Left lung (tissue), 14 donors: ENCODE data around the gene MRPS16. TPM values are rescaled to one million over a fixed set of nuclear protein-coding genes. Genes with fewer than 3 reads are reported as not detected.

Experiments
- ATAC-seq: fragments of 200-7000 bp; cut with Tn5 transposase; one replicate; pipeline ENCODE4 v1.9.1; 2020; ENCODE audit warnings: moderate library complexity
- DNase-seq, 4 donors: peaks; one replicate each; pipeline ENCODE4 v3.0.0-alpha.2; 2013 to 2020
- H3K27ac ChIP-seq, 2 donors: fragments of 200-600 bp; sonication (generic) in 1 of 2; one replicate each; pipeline versions ENCODE4 v1.5.0 to v1.8.0; 2020 to 2021
- H3K27me3 ChIP-seq, 2 donors: fragments of 200-600 bp; sonication (generic) in 1 of 2; one replicate each; pipeline versions ENCODE4 v1.5.0 to v1.8.0; 2020 to 2021
- H3K36me3 ChIP-seq, 2 donors: fragments of 200-600 bp; sonication (generic) in 1 of 2; one replicate each; pipeline versions ENCODE4 v1.5.0 to v1.8.0; 2020 to 2021
- H3K4me1 ChIP-seq, 2 donors: fragments of 200-600 bp; one replicate each; pipeline ENCODE4 v1.8.0; 2021
- H3K4me3 ChIP-seq, 2 donors: fragments of 200-600 bp; sonication (generic) in 1 of 2; one replicate each; pipeline versions ENCODE4 v1.5.0 to v1.8.0; 2020 to 2021; ENCODE audit warnings: mild to moderate bottlenecking in 1 of 2
- H3K9me3 ChIP-seq, 2 donors: fragments of 200-600 bp; sonication (generic) in 1 of 2; one replicate each; pipeline versions ENCODE4 v1.5.0 to v1.8.0; 2020 to 2021
- intact Hi-C, 2 donors: fragments of 100-400 bp; cut with DNase I; formaldehyde crosslinking; loops; one replicate each; pipeline versions ENCODE4 v1.11.2 to v1.14.2; 2022
- long read RNA-seq, 12 donors: library from polyadenylated mRNA in 2 of 12; unstranded in 2 of 12; transcript quantifications; one replicate each; pipeline ENCODE4 v2.0.0 and lab custom pipeline, GENCODE V29; 2019 to 2026
- polyA plus RNA-seq, 6 donors: library from polyadenylated mRNA; unstranded; fragments of 120-200 nt; gene quantifications; one replicate each; pipeline ENCODE4 v1.2.1, GENCODE V29; 2013; ENCODE audit not compliant: insufficient read length in 6 of 6
- total RNA-seq, 2 donors: library from RNA; stranded (reverse); fragmentation: NEBNext Ultra II Directional; extraction: Animal tissue kit (Norgen Biotek cat#: 25700); gene quantifications; one replicate each; pipeline ENCODE4 v1.2.1, GENCODE V29; 2021
- TF ChIP-seq, protein P1 (sequence below), 2 donors: fragments of 200-600 bp; sonication (generic) in 1 of 2; IDR thresholded peaks; one replicate each; pipeline versions ENCODE4 v1.5.0 to v1.8.0; 2021; ENCODE audit warnings: antibody characterized with exemption in 2 of 2
- donor health status: DM: no; HTN: yes; CAD: no.
- donor health status: DM: no; HTN: no; CAD: no.

The MRPS16 gene
- total RNA-seq (10 to 100 TPM; 67.3 to 83.6 TPM), polyA plus RNA-seq (10 to 100 TPM; 57.2 to 74.1 (median 65.6) TPM)
- long read RNA-seq, donor 1, transcript MRPS16-202 (3 exons, 2,634 nt), result major isoform, 61 of 71 reads
- long read RNA-seq, donor 1, partial matches to known transcripts, result 5 of 71 reads
- long read RNA-seq, donor 1, other reads (novel, unspliced or antisense), result 0 of 71 reads
- long read RNA-seq, donor 2, transcript MRPS16-202 (3 exons, 2,634 nt), result major isoform, 44 of 64 reads
- long read RNA-seq, donor 2, partial matches to known transcripts, result 17 of 64 reads
- long read RNA-seq, donor 2, other reads (novel, unspliced or antisense), result 0 of 64 reads
- long read RNA-seq, donor 3, transcript MRPS16-202 (3 exons, 2,634 nt), result major isoform, 49 of 56 reads
- long read RNA-seq, donor 3, partial matches to known transcripts, result 0 of 56 reads
- long read RNA-seq, donor 3, other reads (novel, unspliced or antisense), result 0 of 56 reads
- long read RNA-seq, donor 4, transcript MRPS16-202 (3 exons, 2,634 nt), result major isoform, 42 of 52 reads
- long read RNA-seq, donor 4, partial matches to known transcripts, result 4 of 52 reads
- long read RNA-seq, donor 4, other reads (novel, unspliced or antisense), result 2 of 52 reads
- long read RNA-seq, donor 5, transcript MRPS16-202 (3 exons, 2,634 nt), result major isoform, 33 of 41 reads
- long read RNA-seq, donor 5, partial matches to known transcripts, result 5 of 41 reads
- long read RNA-seq, donor 5, other reads (novel, unspliced or antisense), result 0 of 41 reads
- long read RNA-seq, donor 6, transcript MRPS16-202 (3 exons, 2,634 nt), result major isoform, 40 of 50 reads
- long read RNA-seq, donor 6, partial matches to known transcripts, result 5 of 50 reads
- long read RNA-seq, donor 6, other reads (novel, unspliced or antisense), result 0 of 50 reads
- long read RNA-seq, donor 7, transcript MRPS16-202 (3 exons, 2,634 nt), result major isoform, 12 of 13 reads
- long read RNA-seq, donor 7, partial matches to known transcripts, result 0 of 13 reads
- long read RNA-seq, donor 7, other reads (novel, unspliced or antisense), result 0 of 13 reads
- long read RNA-seq, donor 8, transcript MRPS16-202 (3 exons, 2,634 nt), result major isoform, 33 of 35 reads
- long read RNA-seq, donor 8, partial matches to known transcripts, result 0 of 35 reads
- long read RNA-seq, donor 8, other reads (novel, unspliced or antisense), result 0 of 35 reads
- long read RNA-seq, donor 9, result 0 reads
- long read RNA-seq, donor 10, transcript MRPS16-202 (3 exons, 2,634 nt), result major isoform, 71 of 83 reads
- long read RNA-seq, donor 10, partial matches to known transcripts, result 2 of 83 reads
- long read RNA-seq, donor 10, other reads (novel, unspliced or antisense), result 5 of 83 reads
- long read RNA-seq, donor 11, transcript MRPS16-202 (3 exons, 2,634 nt), result major isoform, 40 of 45 reads
- long read RNA-seq, donor 11, partial matches to known transcripts, result 0 of 45 reads
- long read RNA-seq, donor 11, other reads (novel, unspliced or antisense), result 0 of 45 reads
- long read RNA-seq, donor 12, transcript MRPS16-202 (3 exons, 2,634 nt), result major isoform, 19 of 20 reads
- long read RNA-seq, donor 12, partial matches to known transcripts, result 0 of 20 reads
- long read RNA-seq, donor 12, other reads (novel, unspliced or antisense), result 0 of 20 reads

DNA sequence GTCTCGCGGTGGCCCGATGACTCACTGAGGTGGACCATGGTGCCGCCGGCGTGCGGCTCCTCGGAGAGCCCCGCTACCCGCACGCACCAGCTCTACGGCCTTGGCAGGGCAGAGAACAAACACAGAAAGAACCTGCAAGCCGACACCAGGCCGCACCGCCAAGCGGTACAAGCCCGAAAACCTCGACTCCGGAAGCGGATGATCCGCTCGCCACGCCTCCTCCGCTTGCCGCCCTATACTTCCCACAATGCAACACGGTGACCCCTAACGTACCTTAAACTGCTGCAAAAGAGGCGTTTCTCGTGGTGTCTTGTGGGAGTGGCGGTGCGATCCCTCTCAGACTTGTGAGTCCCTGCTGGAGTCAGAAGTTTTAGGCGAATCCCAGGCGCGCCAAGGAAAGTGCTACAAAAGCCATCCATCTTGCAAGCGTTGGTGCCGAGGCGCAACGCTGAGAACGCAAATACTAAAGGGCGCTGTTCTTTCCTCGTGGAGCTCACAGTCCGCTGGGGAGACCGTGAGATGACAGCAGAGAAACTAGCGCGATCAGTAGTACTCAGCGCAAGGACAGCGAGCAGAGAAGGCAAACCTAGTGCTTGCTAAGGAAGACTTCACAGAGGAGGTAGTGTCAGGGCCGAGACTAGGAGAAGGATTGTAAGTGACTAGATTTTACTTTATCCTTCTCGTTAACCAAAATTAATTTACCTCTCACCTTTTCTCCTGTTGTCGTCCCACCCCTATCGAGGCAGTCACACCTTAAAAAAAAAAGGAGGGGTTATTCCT is at the start of gene MRPS16:
MRPS16 (minus strand) TSS at position 200 of the 780 bp plus-strand sequence; CDS start at position 38, 162 bp downstream.
- H3K9me3 ChIP-seq, result no peaks in the 10 kb centered on the region
- H3K4me3 ChIP-seq, result peak within 1 kb of the TSS; percentile 60 to 91
- no peaks in the 10 kb centered on the region for H3K27me3 ChIP-seq
- intact Hi-C loops, result no loop called here
- H3K36me3 ChIP-seq, result peaks cover 0 to 24% of the 10 kb centered on the region in 2 donors
- H3K4me1 ChIP-seq, result peaks cover 17 to 32% of the 10 kb centered on the region in 2 donors
- peak within 1 kb of the TSS; percentile 75 to 92 for H3K27ac ChIP-seq
- TF ChIP-seq, protein P1, sequence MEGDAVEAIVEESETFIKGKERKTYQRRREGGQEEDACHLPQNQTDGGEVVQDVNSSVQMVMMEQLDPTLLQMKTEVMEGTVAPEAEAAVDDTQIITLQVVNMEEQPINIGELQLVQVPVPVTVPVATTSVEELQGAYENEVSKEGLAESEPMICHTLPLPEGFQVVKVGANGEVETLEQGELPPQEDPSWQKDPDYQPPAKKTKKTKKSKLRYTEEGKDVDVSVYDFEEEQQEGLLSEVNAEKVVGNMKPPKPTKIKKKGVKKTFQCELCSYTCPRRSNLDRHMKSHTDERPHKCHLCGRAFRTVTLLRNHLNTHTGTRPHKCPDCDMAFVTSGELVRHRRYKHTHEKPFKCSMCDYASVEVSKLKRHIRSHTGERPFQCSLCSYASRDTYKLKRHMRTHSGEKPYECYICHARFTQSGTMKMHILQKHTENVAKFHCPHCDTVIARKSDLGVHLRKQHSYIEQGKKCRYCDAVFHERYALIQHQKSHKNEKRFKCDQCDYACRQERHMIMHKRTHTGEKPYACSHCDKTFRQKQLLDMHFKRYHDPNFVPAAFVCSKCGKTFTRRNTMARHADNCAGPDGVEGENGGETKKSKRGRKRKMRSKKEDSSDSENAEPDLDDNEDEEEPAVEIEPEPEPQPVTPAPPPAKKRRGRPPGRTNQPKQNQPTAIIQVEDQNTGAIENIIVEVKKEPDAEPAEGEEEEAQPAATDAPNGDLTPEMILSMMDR (IDR thresholded peaks at IDR 0.05), result no peak
- DNase-seq, result peak; percentile 93 to 97 (median 94)
- peak; percentile 98 for ATAC-seq

DNA sequence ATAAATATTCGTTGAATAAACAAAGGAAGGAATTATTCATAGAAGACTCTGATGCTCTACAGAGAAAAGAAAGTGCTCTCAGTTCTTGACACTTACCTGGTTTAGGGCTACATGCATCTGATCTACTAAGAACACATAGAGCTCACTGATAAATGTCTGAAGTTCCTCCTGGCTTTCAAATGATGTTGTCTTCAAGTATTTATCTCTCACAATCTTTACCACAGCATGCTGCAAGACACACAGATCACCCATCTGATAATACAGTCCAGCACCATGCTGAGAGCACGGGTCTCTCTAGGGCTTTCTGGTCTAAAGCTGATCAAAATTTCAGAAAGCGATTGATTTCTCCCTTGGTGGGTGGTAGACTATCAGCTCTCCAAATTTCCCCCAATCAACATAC is 44.5 kb upstream of the MRPS16 start:
- no peaks in the 10 kb centered on the region for H3K27me3 ChIP-seq
- no peaks in the 10 kb centered on the region for H3K9me3 ChIP-seq
- no peak overlapping the region for H3K4me3 ChIP-seq
- no peak for DNase-seq
- TF ChIP-seq, protein P1 (IDR thresholded peaks at IDR 0.05), result no peak
- intact Hi-C loops, result no loop called here
- no peaks in the 10 kb centered on the region for H3K36me3 ChIP-seq
- no peaks in the 10 kb centered on the region for H3K4me1 ChIP-seq
- no peak overlapping the region for H3K27ac ChIP-seq
- no peak for ATAC-seq

DNA sequence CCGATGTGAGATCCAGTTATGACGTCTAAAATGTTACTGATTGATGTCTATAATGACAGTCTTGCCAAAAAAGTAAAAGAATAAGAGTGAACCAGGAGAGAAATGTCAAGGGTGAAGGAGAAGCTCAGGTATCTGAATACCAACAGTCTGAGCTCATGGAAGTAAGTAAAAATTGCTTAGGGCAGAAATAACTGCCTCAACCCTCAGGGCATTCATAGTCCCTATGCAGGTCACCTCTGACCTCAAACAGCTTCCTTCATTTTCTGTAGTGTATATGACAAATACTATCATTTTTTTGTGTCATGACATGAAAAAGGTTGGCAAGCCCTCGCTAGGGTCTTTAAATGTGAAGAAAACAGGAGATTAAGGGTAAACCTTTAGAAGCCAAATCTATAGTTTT is 41.0 kb upstream of the MRPS16 start:
- intact Hi-C loops, result no loop called here

DNA sequence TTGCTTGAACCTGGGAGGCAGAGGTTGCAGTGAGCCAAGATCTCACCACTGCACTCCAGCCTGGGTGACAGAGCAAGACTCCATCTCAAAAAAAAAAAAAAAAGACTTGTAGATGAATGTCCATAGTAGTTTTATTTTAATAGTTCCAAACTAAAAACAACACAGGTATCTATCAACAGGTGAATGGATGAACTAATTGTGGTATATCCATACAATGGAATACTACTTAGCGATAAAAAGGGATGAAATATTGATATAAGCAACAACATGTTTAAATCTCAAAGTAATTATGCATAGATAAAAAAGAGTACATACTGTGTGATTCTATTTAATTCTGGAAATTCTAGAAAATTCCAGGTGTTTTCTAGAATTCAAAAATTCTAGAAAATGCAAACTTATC is 37.5 kb upstream of the MRPS16 start:
- DNase-seq (no peak), ATAC-seq (no peak)
- no peaks in the 10 kb centered on the region for H3K27me3 ChIP-seq
- TF ChIP-seq, protein P1 (IDR thresholded peaks at IDR 0.05), result no peak
- no peak overlapping the region for H3K27ac ChIP-seq
- no peaks in the 10 kb centered on the region for H3K9me3 ChIP-seq
- no peaks in the 10 kb centered on the region for H3K36me3 ChIP-seq
- H3K4me3 ChIP-seq, result no peak overlapping the region
- H3K4me1 ChIP-seq, result no peaks in the 10 kb centered on the region
- intact Hi-C loops, result no loop called here

More for the DNA sequence above, 41.0 kb upstream of the MRPS16 start:
- Histone ChIP-seq H3K4me1 (no peaks in the 10 kb centered on the region), H3K27ac (no peak overlapping the region), H3K9me3 (no peaks in the 10 kb centered on the region), H3K4me3 (no peak overlapping the region), H3K27me3 (no peaks in the 10 kb centered on the region), H3K36me3 (no peaks in the 10 kb centered on the region)
- TF ChIP-seq, protein P1 (IDR thresholded peaks at IDR 0.05), result no peak
- ATAC-seq (no peak), DNase-seq (no peak)
